CD4-positive, alpha-beta memory T cell (primary cell): Measurements from ENCODE around the gene UTP20. TPM values are rescaled to one million over a fixed set of nuclear protein-coding genes. Genes with fewer than 3 reads are reported as not detected.

Experiments used
- CTCF ChIA-PET: fragments of 350-600 bp; sonication (Branson Sonifier 250); formaldehyde crosslinking; loops from one replicate; lab custom pipeline; 2021; ENCODE audit warnings: inconsistent platforms; ENCODE audit not compliant: partially characterized antibody; lab: Charles Lee
- POLR2A ChIA-PET: fragments of 350-600 bp; sonication (Branson Sonifier 250); formaldehyde crosslinking; loops from one replicate; lab custom pipeline; 2021; ENCODE audit not compliant: partially characterized antibody; lab: Charles Lee
- DNase-seq, 5 donors: peaks; one replicate each; pipeline versions ENCODE4 v3.0.0 to v3.0.0-alpha.2; 2020 to 2022; ENCODE audit warnings: mixed read lengths in 1 of 5
- H3K27ac ChIP-seq: one replicate; pipeline ENCODE4 v1.7.0; 2013; ENCODE audit warnings: low read depth, low read length
- H3K27me3 ChIP-seq: 2 replicates; pipeline ENCODE4 v1.7.0; 2013; ENCODE audit warnings: mild to moderate bottlenecking, low read length, moderate library complexity; ENCODE audit not compliant: insufficient read depth
- H3K36me3 ChIP-seq: 2 replicates; pipeline ENCODE4 v1.7.0; 2013; ENCODE audit warnings: mild to moderate bottlenecking, low read length, moderate library complexity; ENCODE audit not compliant: insufficient read depth
- H3K4me1 ChIP-seq: 2 replicates; pipeline ENCODE4 v1.7.0; 2013; ENCODE audit warnings: mild to moderate bottlenecking, low read length, moderate library complexity; ENCODE audit not compliant: insufficient read depth
- H3K4me3 ChIP-seq, 2 donors: one replicate each; pipeline ENCODE4 v1.7.0; 2013; ENCODE audit warnings: low read length in 2 of 2, mild to moderate bottlenecking in 1 of 2
- H3K9me3 ChIP-seq, 2 donors: one replicate each; pipeline ENCODE4 v1.7.0; 2013; ENCODE audit warnings: low read length in 2 of 2, control low read depth in 1 of 2; ENCODE audit not compliant: control insufficient read depth in 1 of 2
- H3K27ac Mint-ChIP-seq, 7 donors: one replicate each; pipeline ENCODE4 v1.8.0; 2020 to 2021; ENCODE audit warnings: mixed read lengths in 7 of 7, mild to moderate bottlenecking in 6 of 7, inconsistent platforms in 3 of 7, moderate library complexity in 3 of 7
- H3K27me3 Mint-ChIP-seq, 2 donors: one replicate each; pipeline ENCODE4 v1.8.0; 2020 to 2021; ENCODE audit warnings: mixed read lengths in 2 of 2
- H3K36me3 Mint-ChIP-seq, 2 donors: one replicate each; pipeline ENCODE4 v1.8.0; 2020 to 2021; ENCODE audit warnings: mixed read lengths in 2 of 2, inconsistent platforms in 1 of 2, mild to moderate bottlenecking in 1 of 2
- H3K4me1 Mint-ChIP-seq, 4 donors: one replicate each; pipeline ENCODE4 v1.8.0; 2020 to 2021; ENCODE audit warnings: mixed read lengths in 4 of 4, mild to moderate bottlenecking in 1 of 4
- H3K4me3 Mint-ChIP-seq, 8 donors: one replicate each; pipeline ENCODE4 v1.8.0; 2020 to 2021; ENCODE audit warnings: mixed read lengths in 8 of 8, mild to moderate bottlenecking in 7 of 8, moderate library complexity in 6 of 8, inconsistent platforms in 3 of 8
- H3K9me3 Mint-ChIP-seq, 8 donors: one replicate each; pipeline ENCODE4 v1.8.0; 2020 to 2021; ENCODE audit warnings: mixed read lengths in 8 of 8, mild to moderate bottlenecking in 5 of 8, inconsistent platforms in 3 of 8, moderate library complexity in 1 of 8
- intact Hi-C: fragments of 100-400 bp; cut with micrococcal nuclease; formaldehyde crosslinking; loops from one replicate; pipeline ENCODE4 v1.15.1; 2023
- polyA plus RNA-seq, 2 donors: library from polyadenylated mRNA; unstranded; fragments of 300-500 nt; fragmentation: Illumina TruSeq; gene quantifications; one replicate each; pipeline ENCODE4 v1.2.3, GENCODE V29; 2021
- total RNA-seq, 2 experiments: library from RNA; stranded (reverse); gene quantifications; one replicate each; pipeline ENCODE4 v1.2.3, GENCODE V29; 2021

Gene UTP20
- total RNA-seq (10 to 100 TPM; 14.6 to 14.9 TPM), polyA plus RNA-seq (1 to 10 TPM; 3.3 to 6.7 TPM)

DNA sequence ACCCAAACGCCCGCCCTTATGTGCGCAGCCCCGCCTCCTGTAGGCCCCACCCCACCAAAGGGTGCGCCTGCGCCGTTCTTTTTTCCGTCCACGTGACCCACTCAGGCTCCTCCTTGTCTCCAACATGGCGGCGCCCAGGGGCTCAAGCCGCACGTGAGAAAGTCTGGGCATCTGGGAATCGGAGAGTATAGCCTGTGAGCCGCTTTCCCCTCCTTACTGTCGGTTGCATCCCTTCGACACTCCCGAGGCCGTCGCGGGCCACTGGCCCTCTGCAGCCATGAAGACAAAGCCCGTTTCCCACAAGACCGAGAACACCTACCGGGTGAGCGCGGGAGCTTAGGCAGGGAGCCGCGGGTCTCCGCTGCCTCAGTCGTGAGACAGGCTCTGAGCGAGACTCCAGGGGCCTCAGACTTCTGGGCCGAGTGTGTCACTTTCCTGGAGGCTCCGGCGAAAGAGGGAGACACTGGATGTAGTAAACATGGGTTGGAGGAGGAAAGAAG, at the start of gene UTP20:
Gene UTP20 (plus strand): TSS at position 100 of the 500 bp plus-strand sequence. CDS start 178 bp downstream, at position 278.
- CTCF ChIA-PET: interaction anchor here (1.8 kb wide), 1 partner anchor 551 kb away, joined by 4 read pairs; no protein-coding TSS in a partner anchor

DNA sequence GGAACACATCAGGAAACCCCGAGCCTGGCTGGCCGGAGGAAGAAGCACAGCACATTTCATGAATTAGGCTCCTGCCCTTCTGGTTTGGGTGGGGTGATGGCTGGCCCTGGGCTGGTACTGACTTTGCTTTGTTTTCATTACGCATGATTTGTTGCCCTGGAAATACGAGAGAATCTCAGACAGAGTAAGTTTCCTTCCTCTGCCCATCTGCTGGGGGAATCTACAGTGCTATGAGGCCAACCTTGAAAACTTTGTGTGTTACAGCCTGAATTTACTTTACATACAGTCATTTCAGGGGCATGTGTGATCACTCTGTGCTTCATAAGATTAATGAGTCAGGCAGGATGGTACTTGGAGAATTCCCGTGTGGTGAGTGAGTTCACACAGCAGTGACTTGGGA, 49.4 kb upstream of the UTP20 start:
- no peaks in the 10 kb centered on the region for H3K36me3 Mint-ChIP-seq
- no peaks in the 10 kb centered on the region for H3K36me3 ChIP-seq
- H3K4me1 ChIP-seq: no peaks in the 10 kb centered on the region
- H3K27me3 Mint-ChIP-seq: peaks cover 7 to 15% of the 10 kb centered on the region in 2 donors
- no peaks in the 10 kb centered on the region for H3K9me3 Mint-ChIP-seq
- ChIA-PET CTCF (no interaction called here), POLR2A (no interaction called here)
- no peak overlapping the region for H3K4me3 Mint-ChIP-seq
- no peak for DNase-seq
- no peak overlapping the region for H3K4me3 ChIP-seq
- H3K27ac Mint-ChIP-seq: no peak overlapping the region
- no peaks in the 10 kb centered on the region for H3K4me1 Mint-ChIP-seq
- no peaks in the 10 kb centered on the region for H3K27me3 ChIP-seq
- no peaks in the 10 kb centered on the region for H3K9me3 ChIP-seq
- H3K27ac ChIP-seq: no peak overlapping the region
- intact Hi-C loops: no loop called here

More for the DNA sequence above, at the start of gene UTP20:
- H3K9me3 Mint-ChIP-seq: no peaks in the 10 kb centered on the region
- Histone ChIP-seq H3K4me3 (peak within 1 kb of the TSS; percentile 71 to 93), H3K36me3 (peaks cover 4% of the 10 kb centered on the region), H3K9me3 (no peaks in the 10 kb centered on the region), H3K27ac (peak within 1 kb of the TSS; percentile 56), H3K27me3 (peaks cover 6% of the 10 kb centered on the region), H3K4me1 (peaks cover 7% of the 10 kb centered on the region)
- peaks cover 3 to 9% of the 10 kb centered on the region in 2 donors for H3K27me3 Mint-ChIP-seq
- H3K4me1 Mint-ChIP-seq: peaks cover 7 to 27% (median 14%) of the 10 kb centered on the region in 4 donors
- H3K4me3 Mint-ChIP-seq: peak within 1 kb of the TSS; percentile 95 to 98 (median 95)
- peak within 1 kb of the TSS; percentile 78 to 93 (median 88) for H3K27ac Mint-ChIP-seq
- POLR2A ChIA-PET: interaction anchor here (1.8 kb wide), 1 partner anchor 127 kb away, joined by 6 read pairs; the partner anchor contains the start of gene ARL1
- peaks cover 8 to 29% of the 10 kb centered on the region in 2 donors for H3K36me3 Mint-ChIP-seq
- peak; percentile 91 to 93 (median 92) for DNase-seq
- intact Hi-C loops: loop anchor here (2.0 kb wide), 1 partner anchor 1013 kb away; the partner anchor contains the start of genes DEPDC4 and SCYL2

DNA sequence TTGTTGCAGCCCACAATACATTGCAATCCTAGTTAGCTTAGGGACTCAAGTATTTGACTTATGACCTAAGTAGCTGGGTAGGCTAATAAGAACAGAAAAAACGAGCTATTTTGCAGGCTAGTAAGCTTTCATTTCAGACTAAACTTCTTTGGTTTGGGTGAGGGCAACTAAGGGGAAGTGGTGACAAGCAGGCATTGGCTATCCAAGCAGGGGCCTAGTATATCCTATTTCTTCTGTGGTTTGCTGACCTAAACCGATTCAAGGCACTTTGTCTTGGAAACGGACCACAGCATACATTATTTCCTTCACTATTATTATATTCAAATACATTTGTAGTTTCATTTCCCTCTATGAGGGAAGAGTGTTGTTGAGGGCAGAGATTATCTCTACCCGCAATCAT, 48.3 kb upstream of the UTP20 start:
- no peak overlapping the region for H3K4me3 Mint-ChIP-seq

DNA sequence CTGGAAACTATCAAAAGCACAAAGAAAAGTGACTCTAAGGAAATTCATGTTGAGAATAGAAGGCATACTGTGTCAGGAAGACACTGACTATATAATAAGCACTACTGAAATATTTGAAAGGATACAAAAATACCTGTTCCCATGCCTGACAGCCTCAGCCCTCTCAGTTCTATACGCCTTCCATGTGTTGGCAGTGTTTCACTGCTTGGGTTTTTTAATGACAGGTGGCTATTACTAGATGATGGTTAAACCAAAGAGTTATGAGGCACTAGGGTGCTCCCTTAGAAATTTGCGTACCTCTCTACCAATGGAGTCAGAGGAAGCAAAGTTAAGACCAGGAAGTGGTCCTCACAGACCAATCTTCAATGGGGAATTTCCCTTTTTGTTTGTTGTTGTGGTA, 44.2 kb upstream of the UTP20 start:
- intact Hi-C loops: no loop called here
- H3K27ac Mint-ChIP-seq: no peak overlapping the region
- H3K4me3 Mint-ChIP-seq: no peak overlapping the region
- Histone ChIP-seq H3K4me3 (no peak overlapping the region), H3K9me3 (no peaks in the 10 kb centered on the region), H3K27me3 (no peaks in the 10 kb centered on the region), H3K36me3 (no peaks in the 10 kb centered on the region), H3K27ac (no peak overlapping the region), H3K4me1 (no peaks in the 10 kb centered on the region)
- peaks cover 0 to 4% (median under 1%) of the 10 kb centered on the region in 8 donors for H3K9me3 Mint-ChIP-seq
- peaks cover 9 to 18% of the 10 kb centered on the region in 2 donors for H3K27me3 Mint-ChIP-seq
- POLR2A ChIA-PET: no interaction called here
- no peaks in the 10 kb centered on the region for H3K4me1 Mint-ChIP-seq
- no peak for DNase-seq
- peaks cover 0 to 4% of the 10 kb centered on the region in 2 donors for H3K36me3 Mint-ChIP-seq
- CTCF ChIA-PET: no interaction called here

More for the DNA sequence above, 48.3 kb upstream of the UTP20 start:
- Mint-ChIP-seq H3K9me3 (no peaks in the 10 kb centered on the region), H3K27me3 (peaks cover 7 to 15% of the 10 kb centered on the region in 2 donors), H3K36me3 (no peaks in the 10 kb centered on the region), H3K27ac (no peak overlapping the region), H3K4me1 (no peaks in the 10 kb centered on the region)
- ChIA-PET CTCF (no interaction called here), POLR2A (no interaction called here)
- H3K36me3 ChIP-seq: no peaks in the 10 kb centered on the region
- no peak overlapping the region for H3K4me3 ChIP-seq
- intact Hi-C loops: no loop called here
- H3K27ac ChIP-seq: no peak overlapping the region
- H3K27me3 ChIP-seq: no peaks in the 10 kb centered on the region
- H3K4me1 ChIP-seq: no peaks in the 10 kb centered on the region
- no peaks in the 10 kb centered on the region for H3K9me3 ChIP-seq
- no peak for DNase-seq

DNA sequence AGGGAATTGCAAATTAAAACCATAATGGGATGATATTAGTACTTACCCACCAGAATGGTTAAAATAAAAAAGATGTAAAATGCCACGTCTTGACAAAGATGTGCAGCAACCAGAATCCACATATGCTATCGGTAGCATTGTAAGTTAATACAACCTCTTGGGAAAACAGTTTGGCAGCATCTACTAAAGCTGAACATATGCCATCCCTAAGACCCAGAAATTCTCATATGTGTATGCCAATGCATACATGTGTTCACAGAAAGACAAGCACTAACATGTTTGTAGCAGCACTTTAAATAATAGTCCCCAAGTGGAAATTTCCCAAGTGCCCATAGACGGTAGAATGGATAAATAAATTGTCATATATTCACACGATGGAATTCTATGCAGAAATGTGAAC, 41.6 kb upstream of the UTP20 start:
- H3K27me3 Mint-ChIP-seq: peaks cover 6 to 9% of the 10 kb centered on the region in 2 donors
- Histone ChIP-seq H3K27ac (no peak overlapping the region), H3K27me3 (no peaks in the 10 kb centered on the region), H3K36me3 (no peaks in the 10 kb centered on the region), H3K4me3 (no peak overlapping the region), H3K4me1 (no peaks in the 10 kb centered on the region), H3K9me3 (no peaks in the 10 kb centered on the region)
- H3K27ac Mint-ChIP-seq: no peak overlapping the region
- H3K4me3 Mint-ChIP-seq: no peak overlapping the region
- DNase-seq: no peak
- POLR2A ChIA-PET: no interaction called here
- H3K9me3 Mint-ChIP-seq: peaks cover 0 to 4% (median under 1%) of the 10 kb centered on the region in 8 donors
- CTCF ChIA-PET: no interaction called here
- no peaks in the 10 kb centered on the region for H3K4me1 Mint-ChIP-seq
- peaks cover 0 to 4% of the 10 kb centered on the region in 2 donors for H3K36me3 Mint-ChIP-seq
- intact Hi-C loops: no loop called here

GRCh38 chr12:101238800-101239329, 41.0 kb upstream of the UTP20 start:
- POLR2A ChIA-PET: no interaction called here
- H3K9me3 ChIP-seq: no peaks in the 10 kb centered on the region
- peaks cover 0 to 4% (median under 1%) of the 10 kb centered on the region in 8 donors for H3K9me3 Mint-ChIP-seq
- H3K4me1 ChIP-seq: no peaks in the 10 kb centered on the region
- no peaks in the 10 kb centered on the region for H3K27me3 ChIP-seq
- DNase-seq: no peak
- CTCF ChIA-PET: no interaction called here
- H3K36me3 ChIP-seq: no peaks in the 10 kb centered on the region
- intact Hi-C loops: no loop called here
- H3K4me3 ChIP-seq: no peak overlapping the region
- no peak overlapping the region for H3K27ac ChIP-seq
- H3K4me3 Mint-ChIP-seq: no peak overlapping the region
- H3K4me1 Mint-ChIP-seq: no peaks in the 10 kb centered on the region
- H3K27me3 Mint-ChIP-seq: peaks cover 6 to 9% of the 10 kb centered on the region in 2 donors
- peaks cover 0 to 4% of the 10 kb centered on the region in 2 donors for H3K36me3 Mint-ChIP-seq
- no peak overlapping the region for H3K27ac Mint-ChIP-seq

GRCh38 chr12:101243074-101243473, 36.8 kb upstream of the UTP20 start:
- no peaks in the 10 kb centered on the region for H3K4me1 ChIP-seq
- H3K36me3 ChIP-seq: no peaks in the 10 kb centered on the region
- H3K4me3 ChIP-seq: no peak overlapping the region
- H3K36me3 Mint-ChIP-seq: peaks cover 0 to 4% of the 10 kb centered on the region in 2 donors
- peaks cover 0 to 4% (median under 1%) of the 10 kb centered on the region in 8 donors for H3K9me3 Mint-ChIP-seq
- peaks cover 6 to 9% of the 10 kb centered on the region in 2 donors for H3K27me3 Mint-ChIP-seq
- DNase-seq: no peak
- no peaks in the 10 kb centered on the region for H3K27me3 ChIP-seq
- H3K4me3 Mint-ChIP-seq: no peak overlapping the region
- POLR2A ChIA-PET: no interaction called here
- no peak overlapping the region for H3K27ac ChIP-seq
- H3K4me1 Mint-ChIP-seq: no peaks in the 10 kb centered on the region
- no peaks in the 10 kb centered on the region for H3K9me3 ChIP-seq
- CTCF ChIA-PET: no interaction called here
- no peak overlapping the region for H3K27ac Mint-ChIP-seq
- intact Hi-C loops: no loop called here
